Parathyroid adenoma (tissue), 2 donors: ENCODE measurements around the gene LRRC8E.

Experiments used
- H2AFZ ChIP-seq: fragments of 300-600 bp; sonication (generic); one replicate; pipeline ENCODE4 v1.7.0; 2017; ENCODE audit warnings: antibody characterized with exemption, mild to moderate bottlenecking
- H3K27ac ChIP-seq: fragments of 300-600 bp; sonication (generic); one replicate; pipeline ENCODE4 v1.7.0; 2017
- H3K27me3 ChIP-seq: fragments of 300-600 bp; sonication (generic); one replicate; pipeline ENCODE4 v1.7.0; 2017; ENCODE audit warnings: low read length; ENCODE audit not compliant: control insufficient read depth, insufficient read depth
- H3K36me3 ChIP-seq: fragments of 300-600 bp; sonication (generic); one replicate; pipeline ENCODE4 v1.7.0; 2017; ENCODE audit warnings: low read length; ENCODE audit not compliant: control insufficient read depth, insufficient read depth
- H3K4me1 ChIP-seq: fragments of 300-600 bp; sonication (generic); one replicate; pipeline ENCODE4 v1.7.0; 2017; ENCODE audit warnings: control low read depth
- H3K4me2 ChIP-seq: fragments of 300-600 bp; sonication (generic); one replicate; pipeline ENCODE4 v1.7.0; 2017; ENCODE audit warnings: low read length
- H3K4me3 ChIP-seq: fragments of 300-600 bp; sonication (generic); one replicate; pipeline ENCODE4 v1.7.0; 2017; ENCODE audit warnings: low read depth, low read length
- H3K79me2 ChIP-seq: fragments of 300-600 bp; sonication (generic); one replicate; pipeline ENCODE4 v1.7.0; 2017; ENCODE audit warnings: control low read depth
- H3K9ac ChIP-seq: fragments of 300-600 bp; sonication (generic); one replicate; pipeline ENCODE4 v1.7.0; 2017; ENCODE audit warnings: mild to moderate bottlenecking
- H3K9me3 ChIP-seq: fragments of 300-600 bp; sonication (generic); one replicate; pipeline ENCODE4 v1.7.0; 2017; ENCODE audit warnings: low read length; ENCODE audit not compliant: control insufficient read depth
- CTCF ChIP-seq: fragments of 300-600 bp; sonication (generic); IDR thresholded peaks from one replicate; pipeline ENCODE4 v1.7.0; 2017; ENCODE audit warnings: antibody characterized with exemption, mild to moderate bottlenecking
- donor health status: primary hyperparathyroidism.

The LRRC8E gene

GRCh38 chr19:7852851-7853769 lies 35.2 kb upstream of the LRRC8E start:
- H3K4me3 ChIP-seq = peak overlapping the region; percentile 33
- TF ChIP-seq CTCF = peak; percentile 90
- H2AFZ ChIP-seq = peak overlapping the region; percentile 6
- no peaks in the 10 kb centered on the region for H3K79me2 ChIP-seq
- peaks cover 6% of the 10 kb centered on the region for H3K4me1 ChIP-seq
- peak overlapping the region; percentile 37 for H3K4me2 ChIP-seq
- no peaks in the 10 kb centered on the region for H3K27me3 ChIP-seq
- H3K27ac ChIP-seq = no peak overlapping the region
- H3K9ac ChIP-seq = no peak overlapping the region
- H3K9me3 ChIP-seq = no peaks in the 10 kb centered on the region
- H3K36me3 ChIP-seq = no peaks in the 10 kb centered on the region

GRCh38 chr19:7853770-7854128 lies 34.6 kb upstream of the LRRC8E start:
- Histone ChIP-seq H3K27me3 (no peaks in the 10 kb centered on the region), H3K36me3 (no peaks in the 10 kb centered on the region), H3K27ac (no peak overlapping the region), H3K9me3 (no peaks in the 10 kb centered on the region), H3K4me1 (peaks cover 6% of the 10 kb centered on the region), H2AFZ (peak overlapping the region; percentile 6), H3K4me3 (peak overlapping the region; percentile 33), H3K4me2 (peak overlapping the region; percentile 37), H3K79me2 (no peaks in the 10 kb centered on the region), H3K9ac (no peak overlapping the region)
- TF ChIP-seq CTCF = no peak

GRCh38 chr19:7855426-7856108 lies 32.7 kb upstream of the LRRC8E start:
- H3K9ac ChIP-seq = no peak overlapping the region
- TF ChIP-seq CTCF = no peak

GRCh38 chr19:7856109-7856591 lies 32.2 kb upstream of the LRRC8E start:
- Histone ChIP-seq H3K27me3 (no peaks in the 10 kb centered on the region), H3K9me3 (no peaks in the 10 kb centered on the region), H3K4me2 (no peak overlapping the region), H2AFZ (no peak overlapping the region), H3K36me3 (no peaks in the 10 kb centered on the region), H3K4me1 (peaks cover 6% of the 10 kb centered on the region), H3K27ac (no peak overlapping the region), H3K4me3 (no peak overlapping the region), H3K79me2 (no peaks in the 10 kb centered on the region), H3K9ac (no peak overlapping the region)
- TF ChIP-seq CTCF = no peak

More at GRCh38 chr19:7855426-7856108, 32.7 kb upstream of the LRRC8E start:
- Histone ChIP-seq H3K9me3 (no peaks in the 10 kb centered on the region), H3K4me1 (peaks cover 6% of the 10 kb centered on the region), H3K4me3 (no peak overlapping the region), H3K27ac (no peak overlapping the region), H3K36me3 (no peaks in the 10 kb centered on the region), H3K79me2 (no peaks in the 10 kb centered on the region), H2AFZ (no peak overlapping the region), H3K4me2 (no peak overlapping the region), H3K27me3 (no peaks in the 10 kb centered on the region)
